ENCODE data around the gene RAB6B. TPM values are rescaled to one million over a fixed set of nuclear protein-coding genes. Genes with fewer than 3 reads are reported as not detected.
A peak's percentile ranks its signal among the peaks of the same experiment; 100 is the strongest.

RAB6B gene
- total RNA-seq, 2 donors from 2014 or later, result 2.2 to 3.0 TPM

- Histone ChIP-seq H3K36me3 (ENCODE audit: control insufficient read depth, insufficient read depth, low read length) (no peaks in the 10 kb centered on the region), H3K9ac (ENCODE audit: extremely low read depth, low read length, poor library complexity, severe bottlenecking) (no peak overlapping the region), H3K27ac (ENCODE audit: low read depth, low read length) (no peak overlapping the region), H3K4me3 (ENCODE audit: low read length) (no peak overlapping the region), H3K9me3 (ENCODE audit: control insufficient read depth, low read length) (no peaks in the 10 kb centered on the region), H3K4me1 (ENCODE audit: control insufficient read depth, insufficient read depth, low read length) (no peaks in the 10 kb centered on the region), H3K27me3 (ENCODE audit: control insufficient read depth, insufficient read depth, low read length, poor library complexity, severe bottlenecking) (no peaks in the 10 kb centered on the region)
- no peak overlapping the region for H3K4me3 Mint-ChIP-seq
- H3K9me3 Mint-ChIP-seq, result no peaks in the 10 kb centered on the region
- TF ChIP-seq CTCF (conservative IDR thresholded peaks at IDR 0.05), result no peak
- WGBS, 2 experiments (ENCODE audit: insufficient coverage in 1 of 2, insufficient read length in 1 of 2), result 87% methylated on average over 4 of the region's 4 CpGs; no CpG with 5 or more reads in 1 of the 2 experiments
- H3K27me3 Mint-ChIP-seq (ENCODE audit: insufficient read depth), result peaks cover 14% of the 10 kb centered on the region
- no peaks in the 10 kb centered on the region for H3K36me3 Mint-ChIP-seq (ENCODE audit: low read depth)
- DNase-seq, result no peak
- no peaks in the 10 kb centered on the region for H3K4me1 Mint-ChIP-seq
- no peak overlapping the region for H3K27ac Mint-ChIP-seq
These were observed 14.7 kb downstream of the RAB6B start for GRCh38 chr3:133880886-133881455.

- Histone ChIP-seq H3K27me3 (ENCODE audit: control insufficient read depth, insufficient read depth, low read length, poor library complexity, severe bottlenecking) (no peaks in the 10 kb centered on the region), H3K27ac (ENCODE audit: low read depth, low read length) (no peak overlapping the region), H3K36me3 (ENCODE audit: control insufficient read depth, insufficient read depth, low read length) (no peaks in the 10 kb centered on the region), H3K9me3 (ENCODE audit: control insufficient read depth, low read length) (no peaks in the 10 kb centered on the region), H3K4me1 (ENCODE audit: control insufficient read depth, insufficient read depth, low read length) (no peaks in the 10 kb centered on the region), H3K4me3 (ENCODE audit: low read length) (no peak overlapping the region), H3K9ac (ENCODE audit: extremely low read depth, low read length, poor library complexity, severe bottlenecking) (no peak overlapping the region)
- Mint-ChIP-seq H3K27me3 (ENCODE audit: insufficient read depth) (peaks cover 13% of the 10 kb centered on the region), H3K4me1 (no peaks in the 10 kb centered on the region), H3K4me3 (no peak overlapping the region), H3K9me3 (no peaks in the 10 kb centered on the region), H3K36me3 (ENCODE audit: low read depth) (no peaks in the 10 kb centered on the region), H3K27ac (no peak overlapping the region)
- TF ChIP-seq CTCF (conservative IDR thresholded peaks at IDR 0.05), result no peak
- WGBS, 2 experiments (ENCODE audit: insufficient coverage in 1 of 2, insufficient read length in 1 of 2), result 86 to 91% methylated on average over 4 to 5 of the region's 5 CpGs
- DNase-seq, result peak; percentile 31
These were observed 15.4 kb downstream of the RAB6B start for GRCh38 chr3:133880287-133880686.

GRCh38 chr3:133878518-133878917, 17.2 kb downstream of the RAB6B start:
- Mint-ChIP-seq H3K36me3 (ENCODE audit: low read depth) (no peaks in the 10 kb centered on the region), H3K27me3 (ENCODE audit: insufficient read depth) (peaks cover 2% of the 10 kb centered on the region), H3K4me3 (no peak overlapping the region), H3K9me3 (no peaks in the 10 kb centered on the region), H3K4me1 (no peaks in the 10 kb centered on the region), H3K27ac (no peak overlapping the region)
- no peaks in the 10 kb centered on the region for H3K9me3 ChIP-seq (ENCODE audit: control insufficient read depth, low read length)
- 93 to 100% methylated on average over 2 to 3 of the region's 3 CpGs for WGBS, 2 experiments (ENCODE audit: insufficient coverage in 1 of 2, insufficient read length in 1 of 2)
- H3K4me1 ChIP-seq (ENCODE audit: control insufficient read depth, insufficient read depth, low read length), result no peaks in the 10 kb centered on the region
- no peak overlapping the region for H3K27ac ChIP-seq (ENCODE audit: low read depth, low read length)
- no peak for TF ChIP-seq CTCF (conservative IDR thresholded peaks at IDR 0.05)
- DNase-seq, result no peak
- H3K27me3 ChIP-seq (ENCODE audit: control insufficient read depth, insufficient read depth, low read length, poor library complexity, severe bottlenecking), result no peaks in the 10 kb centered on the region
- no peak overlapping the region for H3K9ac ChIP-seq (ENCODE audit: extremely low read depth, low read length, poor library complexity, severe bottlenecking)
- H3K36me3 ChIP-seq (ENCODE audit: control insufficient read depth, insufficient read depth, low read length), result no peaks in the 10 kb centered on the region
- H3K4me3 ChIP-seq (ENCODE audit: low read length), result no peak overlapping the region

Measured in endodermal cell (in vitro differentiated cells).